T-helper 17 cell (primary cell): Measurements from ENCODE around the gene SLCO1A2. TPM values are rescaled to one million over a fixed set of nuclear protein-coding genes. Genes with fewer than 3 reads are reported as not detected.
"Not testable (repeated sequence)": the region's sequence is repeated elsewhere in the genome, so short reads cannot be mapped to it uniquely, and the experiment has no call there.

Experiments
- ATAC-seq: fragments of 150-1000 bp; cut with Tn5 transposase; 2 replicates; pipeline ENCODE4 v1.10.0; 2021; ENCODE audit warnings: mild to moderate bottlenecking, moderate library complexity
- DNase-seq, 3 donors: peaks; one replicate each; pipeline versions ENCODE4 v3.0.0 to v3.0.0-alpha.2; 2020 to 2021
- H3K9me3 ChIP-seq: one replicate; pipeline ENCODE4 v1.7.0; 2013; ENCODE audit warnings: low read length, mild to moderate bottlenecking; ENCODE audit not compliant: control insufficient read depth, poor library complexity, severe bottlenecking
- H3K27ac Mint-ChIP-seq: one replicate; pipeline ENCODE4 v1.8.0; 2022; ENCODE audit warnings: mild to moderate bottlenecking, moderate library complexity, mixed read lengths
- H3K27me3 Mint-ChIP-seq: one replicate; pipeline ENCODE4 v1.8.0; 2022; ENCODE audit warnings: mixed read lengths
- H3K36me3 Mint-ChIP-seq: one replicate; pipeline ENCODE4 v1.8.0; 2022; ENCODE audit warnings: low read depth, mixed read lengths
- H3K4me1 Mint-ChIP-seq: one replicate; pipeline ENCODE4 v1.8.0; 2022; ENCODE audit warnings: mild to moderate bottlenecking, mixed read lengths
- H3K4me3 Mint-ChIP-seq: one replicate; pipeline ENCODE4 v1.8.0; 2022; ENCODE audit warnings: mild to moderate bottlenecking, moderate library complexity, mixed read lengths
- total RNA-seq, 4 donors: library from RNA in 2 of 4; stranded (reverse) in 2 of 4; gene quantifications; one replicate each; pipeline ENCODE4 v1.2.3 and lab custom pipeline; 2022 to 2026

The SLCO1A2 gene, protein sequence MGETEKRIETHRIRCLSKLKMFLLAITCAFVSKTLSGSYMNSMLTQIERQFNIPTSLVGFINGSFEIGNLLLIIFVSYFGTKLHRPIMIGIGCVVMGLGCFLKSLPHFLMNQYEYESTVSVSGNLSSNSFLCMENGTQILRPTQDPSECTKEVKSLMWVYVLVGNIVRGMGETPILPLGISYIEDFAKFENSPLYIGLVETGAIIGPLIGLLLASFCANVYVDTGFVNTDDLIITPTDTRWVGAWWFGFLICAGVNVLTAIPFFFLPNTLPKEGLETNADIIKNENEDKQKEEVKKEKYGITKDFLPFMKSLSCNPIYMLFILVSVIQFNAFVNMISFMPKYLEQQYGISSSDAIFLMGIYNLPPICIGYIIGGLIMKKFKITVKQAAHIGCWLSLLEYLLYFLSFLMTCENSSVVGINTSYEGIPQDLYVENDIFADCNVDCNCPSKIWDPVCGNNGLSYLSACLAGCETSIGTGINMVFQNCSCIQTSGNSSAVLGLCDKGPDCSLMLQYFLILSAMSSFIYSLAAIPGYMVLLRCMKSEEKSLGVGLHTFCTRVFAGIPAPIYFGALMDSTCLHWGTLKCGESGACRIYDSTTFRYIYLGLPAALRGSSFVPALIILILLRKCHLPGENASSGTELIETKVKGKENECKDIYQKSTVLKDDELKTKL
- total RNA-seq (not detected), total RNA-seq (lab: John Stamatoyannopoulos, UW) (0 to 0.08 reads per million in 2 donors)

DNA sequence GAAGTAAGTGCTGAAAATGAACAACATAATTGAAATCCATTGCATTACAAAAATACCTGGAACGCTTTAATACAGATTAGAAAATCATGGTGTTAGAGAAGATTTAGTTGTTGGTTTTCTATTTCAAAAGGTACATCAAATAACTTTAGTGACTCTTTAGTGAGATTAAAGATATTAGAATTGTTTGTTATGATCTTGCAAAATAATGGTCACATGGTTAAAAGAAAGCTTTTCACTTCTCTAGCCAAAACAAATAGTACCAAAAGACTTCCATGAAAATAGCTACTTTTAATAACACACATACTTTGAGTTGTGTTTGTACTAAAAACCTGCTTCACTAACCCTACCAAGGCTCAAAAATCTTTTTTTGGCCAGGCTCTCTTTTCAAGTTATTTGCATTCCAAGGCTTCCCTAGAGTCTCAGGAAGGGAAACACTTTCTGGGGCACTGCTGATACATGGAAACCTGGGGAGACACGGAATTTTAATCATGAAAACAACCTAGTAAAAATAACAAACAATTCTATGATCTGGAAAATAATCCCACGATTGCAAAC lies at the start of gene SLCO1A2:
SLCO1A2 (minus strand) TSS at position 147 of the 555 bp plus-strand sequence. CDS start 270 bp downstream, outside the sequence.
- H3K4me1 Mint-ChIP-seq = no peaks in the 10 kb centered on the region
- H3K27me3 Mint-ChIP-seq = peaks cover 16% of the 10 kb centered on the region
- no peak within 1 kb of the TSS for H3K27ac Mint-ChIP-seq
- H3K4me3 Mint-ChIP-seq = no peak within 1 kb of the TSS
- no peaks in the 10 kb centered on the region for H3K9me3 ChIP-seq
- no peaks in the 10 kb centered on the region for H3K36me3 Mint-ChIP-seq
- ATAC-seq = no peak
- DNase-seq = no peak

DNA sequence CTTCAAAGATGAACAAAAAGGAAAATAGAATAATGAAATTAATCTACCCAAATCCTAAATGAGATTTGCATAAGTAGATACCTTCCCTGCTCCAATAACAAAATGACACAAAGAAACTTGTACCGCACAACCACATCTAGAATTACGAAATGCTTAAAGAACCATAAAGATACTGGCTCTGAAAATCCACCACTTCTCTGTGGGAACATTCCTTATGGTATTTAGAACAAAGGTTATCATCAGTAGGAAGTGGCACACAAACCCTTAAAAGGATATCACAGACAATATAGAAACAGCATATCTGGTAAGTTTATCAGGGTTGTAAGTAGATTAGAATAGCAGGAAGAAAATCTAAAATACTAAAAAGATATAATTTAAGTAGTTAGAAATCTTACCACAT lies 49.5 kb upstream of the SLCO1A2 start:
- H3K4me1 Mint-ChIP-seq = peaks cover 2% of the 10 kb centered on the region
- no peak for ATAC-seq
- H3K4me3 Mint-ChIP-seq = no peak overlapping the region

DNA sequence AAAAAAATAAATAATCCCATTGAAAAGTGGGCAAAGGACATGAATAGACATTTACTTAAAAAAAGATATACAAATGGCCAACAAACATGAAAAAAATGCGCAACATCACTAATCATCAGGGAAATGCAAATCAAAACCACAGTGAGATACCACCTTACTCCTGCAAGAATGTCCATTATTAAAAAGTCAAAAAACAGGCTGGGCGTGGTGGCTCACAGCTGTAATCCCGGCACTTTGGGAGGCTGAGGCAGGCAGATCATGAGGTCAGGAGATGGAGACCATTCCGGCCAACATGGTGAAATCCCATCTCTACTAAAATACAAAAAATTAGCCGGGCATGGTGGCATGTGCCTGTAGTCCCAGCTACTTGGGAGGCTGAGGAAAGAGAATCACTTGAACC lies 46.6 kb upstream of the SLCO1A2 start:
- not testable (repeated sequence) for H3K27ac Mint-ChIP-seq, H3K4me3 Mint-ChIP-seq, DNase-seq, H3K9me3 ChIP-seq, ATAC-seq, H3K27me3 Mint-ChIP-seq, H3K36me3 Mint-ChIP-seq, H3K4me1 Mint-ChIP-seq

More for the DNA sequence above, 49.5 kb upstream of the SLCO1A2 start:
- Mint-ChIP-seq H3K36me3 (no peaks in the 10 kb centered on the region), H3K27me3 (peaks cover 7% of the 10 kb centered on the region), H3K27ac (no peak overlapping the region)
- no peaks in the 10 kb centered on the region for H3K9me3 ChIP-seq
- no peak for DNase-seq

DNA sequence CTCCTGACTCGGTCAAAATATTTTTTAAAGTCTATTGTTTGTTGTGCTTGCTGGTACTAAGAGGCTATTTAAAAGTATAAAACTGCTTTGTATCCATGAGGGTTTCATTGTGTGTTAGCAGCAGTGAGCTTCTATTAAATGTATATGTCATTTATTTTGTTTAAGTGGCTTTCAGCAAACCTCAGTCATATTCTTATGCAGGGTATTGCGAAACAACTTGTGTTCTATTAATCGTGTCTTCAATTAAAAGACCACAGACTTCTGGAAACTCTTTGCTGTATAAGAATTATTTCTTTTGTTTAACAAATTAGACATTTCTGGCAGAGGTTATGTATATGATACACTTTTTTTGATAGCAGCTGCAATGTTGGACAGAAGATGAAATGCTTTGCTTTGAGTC lies 44.5 kb upstream of the SLCO1A2 start:
- Mint-ChIP-seq H3K4me3 (no peak overlapping the region), H3K27me3 (peaks cover 7% of the 10 kb centered on the region), H3K36me3 (no peaks in the 10 kb centered on the region), H3K27ac (no peak overlapping the region), H3K4me1 (peaks cover under 1% of the 10 kb centered on the region)
- no peaks in the 10 kb centered on the region for H3K9me3 ChIP-seq
- DNase-seq (no peak), ATAC-seq (no peak)

DNA sequence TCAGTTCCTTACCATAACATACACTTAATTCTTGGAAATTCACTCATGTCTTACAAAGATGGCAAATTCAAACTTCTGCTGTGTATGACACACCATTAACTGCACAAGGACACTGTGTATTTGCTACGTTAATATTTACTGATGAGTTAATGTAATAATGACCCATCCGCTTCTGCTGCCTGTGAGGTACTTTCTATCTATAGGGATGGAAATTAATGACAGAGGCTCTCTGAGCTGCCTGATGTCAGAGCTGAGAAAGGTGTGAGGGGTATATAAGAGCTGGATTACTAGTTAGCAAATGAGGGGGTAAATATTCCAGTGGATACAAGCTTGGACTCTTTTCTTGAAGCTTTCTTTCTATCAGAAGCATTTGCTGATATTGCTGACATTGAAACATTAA lies 37.9 kb upstream of the SLCO1A2 start, which contains the start of gene IAPP:
IAPP (plus strand) TSS at position 301 of the 400 bp plus-strand sequence. CDS start 450 bp downstream, outside the sequence.
- DNase-seq (no peak), ATAC-seq (no peak)
- H3K27me3 Mint-ChIP-seq = peaks cover 4% of the 10 kb centered on the region
- no peak within 1 kb of the TSS for H3K27ac Mint-ChIP-seq
- no peak within 1 kb of the TSS for H3K4me3 Mint-ChIP-seq
- H3K9me3 ChIP-seq = no peaks in the 10 kb centered on the region
- H3K36me3 Mint-ChIP-seq = no peaks in the 10 kb centered on the region
- H3K4me1 Mint-ChIP-seq = peaks cover 10% of the 10 kb centered on the region

DNA sequence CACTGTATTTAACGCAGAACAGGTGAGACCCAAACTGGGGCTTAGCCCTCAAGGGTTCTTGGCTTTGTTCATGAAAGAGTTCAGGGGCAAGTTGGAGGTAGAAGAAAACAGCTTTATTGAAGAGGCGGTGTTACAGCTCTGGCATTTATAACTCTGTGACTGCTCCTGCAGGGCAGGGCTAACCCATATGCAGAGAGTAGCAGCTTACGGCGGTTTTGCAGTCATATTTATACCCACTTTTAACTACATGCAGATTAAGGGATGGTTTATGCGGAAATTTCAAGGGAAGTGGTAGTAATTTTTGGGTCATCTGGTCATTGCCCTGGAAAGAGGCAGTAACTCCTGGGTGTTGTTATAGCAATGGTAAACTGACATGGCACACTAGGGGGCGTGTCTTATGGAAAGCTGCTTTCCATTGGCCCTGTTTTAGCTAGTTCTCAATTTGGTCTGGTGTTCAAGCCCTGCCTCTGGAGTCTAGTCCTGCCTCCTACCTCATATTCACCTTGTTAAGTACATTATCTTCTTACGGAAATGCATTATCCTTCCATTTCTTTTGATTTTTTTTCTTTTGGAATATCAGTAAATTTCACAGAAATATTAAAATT lies 36.2 kb upstream of the SLCO1A2 start:
- no peak for ATAC-seq
- Mint-ChIP-seq H3K27me3 (peaks cover 4% of the 10 kb centered on the region), H3K4me3 (no peak overlapping the region)

DNA sequence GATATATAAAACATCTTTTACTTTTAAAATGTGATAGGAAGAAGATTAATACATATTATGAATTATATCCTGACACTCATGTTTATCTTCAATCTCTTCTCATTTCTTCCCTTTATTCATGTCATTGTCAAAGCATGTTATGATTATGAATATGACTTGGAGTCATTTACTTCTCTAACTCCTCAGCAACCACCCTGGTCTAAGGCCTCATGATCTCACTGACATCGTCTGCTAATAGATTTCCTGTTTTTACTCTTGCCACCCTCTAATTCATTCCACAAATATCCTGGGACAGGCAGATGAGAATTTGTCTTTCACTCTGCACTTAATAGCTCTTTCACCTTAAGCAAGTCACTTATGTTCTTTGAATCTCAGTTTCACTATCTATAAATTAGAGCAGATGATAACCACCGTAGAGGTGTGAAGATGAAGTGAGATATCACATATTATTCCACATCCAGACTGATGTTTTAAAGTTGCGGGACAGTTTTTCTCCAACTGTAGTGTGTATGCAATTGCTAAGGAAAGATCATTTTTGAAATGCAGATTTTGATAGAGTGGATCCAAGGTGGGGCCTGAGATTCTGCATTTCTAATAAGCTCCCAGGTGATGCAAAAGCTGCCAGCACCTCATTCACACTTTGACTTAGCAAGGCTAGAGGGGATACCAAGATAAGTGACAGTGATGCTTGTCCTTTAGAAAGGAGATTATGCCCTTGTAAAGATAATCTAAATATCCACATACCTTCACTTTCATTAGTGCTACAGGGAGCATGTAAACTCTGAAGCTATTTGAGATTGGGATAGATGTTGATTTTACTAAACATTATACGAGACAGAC lies 34.6 kb upstream of the SLCO1A2 start:
- no peak for DNase-seq
- no peaks in the 10 kb centered on the region for H3K36me3 Mint-ChIP-seq
- no peak overlapping the region for H3K27ac Mint-ChIP-seq
- peaks cover 4% of the 10 kb centered on the region for H3K27me3 Mint-ChIP-seq
- no peak for ATAC-seq
- H3K4me1 Mint-ChIP-seq = peaks cover 10% of the 10 kb centered on the region
- H3K4me3 Mint-ChIP-seq = no peak overlapping the region
- no peaks in the 10 kb centered on the region for H3K9me3 ChIP-seq

More for the DNA sequence above, 36.2 kb upstream of the SLCO1A2 start:
- no peak for DNase-seq
- Mint-ChIP-seq H3K27ac (no peak overlapping the region), H3K36me3 (no peaks in the 10 kb centered on the region), H3K4me1 (peaks cover 10% of the 10 kb centered on the region)
- H3K9me3 ChIP-seq = no peaks in the 10 kb centered on the region

DNA sequence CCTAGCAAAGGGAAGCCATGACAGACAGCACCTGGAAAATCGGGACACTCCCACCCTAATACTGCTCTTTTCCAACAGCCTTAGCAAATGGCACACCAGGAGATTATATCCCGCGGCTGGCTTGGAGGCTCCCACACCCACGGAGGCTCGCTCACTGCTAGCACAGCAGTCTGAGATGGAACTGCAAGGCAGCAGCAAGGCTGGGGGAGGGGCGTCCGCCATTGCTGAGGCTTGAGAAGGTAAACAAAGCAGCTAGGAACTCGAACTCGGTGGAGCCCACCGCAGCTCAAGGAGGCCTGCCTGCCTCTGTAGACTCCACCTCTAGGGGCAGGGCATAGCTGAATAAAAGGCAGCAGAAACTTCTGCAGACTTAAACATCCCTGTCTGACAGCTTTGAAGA lies 25.9 kb upstream of the SLCO1A2 start:
- not testable (repeated sequence) for H3K36me3 Mint-ChIP-seq, H3K9me3 ChIP-seq, H3K27ac Mint-ChIP-seq, H3K4me3 Mint-ChIP-seq, H3K4me1 Mint-ChIP-seq, H3K27me3 Mint-ChIP-seq, ATAC-seq, DNase-seq

DNA sequence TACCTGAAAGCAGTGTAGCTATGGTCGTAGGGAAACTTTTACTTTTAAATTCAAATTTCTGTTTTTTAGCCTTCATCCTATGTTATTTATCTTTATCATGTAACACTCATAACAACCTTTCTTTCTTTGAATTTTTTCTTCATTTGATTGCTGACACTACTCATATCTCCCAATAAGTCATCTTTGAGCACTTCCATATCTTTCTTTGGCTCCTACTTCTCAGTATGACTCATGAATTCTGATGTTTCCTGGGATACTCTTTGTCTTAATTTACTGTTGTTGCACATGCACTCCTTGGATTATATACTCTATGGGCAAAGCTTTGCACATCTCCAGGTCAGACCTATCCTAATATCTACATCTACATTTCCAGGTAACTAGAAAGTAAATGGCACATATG lies 19.9 kb upstream of the SLCO1A2 start:
- ATAC-seq (no peak), DNase-seq (no peak)
- H3K36me3 Mint-ChIP-seq = peaks cover 3% of the 10 kb centered on the region
- H3K27ac Mint-ChIP-seq = no peak overlapping the region
- H3K9me3 ChIP-seq = no peaks in the 10 kb centered on the region
- no peak overlapping the region for H3K4me3 Mint-ChIP-seq
- peaks cover 19% of the 10 kb centered on the region for H3K27me3 Mint-ChIP-seq
- H3K4me1 Mint-ChIP-seq = no peaks in the 10 kb centered on the region

DNA sequence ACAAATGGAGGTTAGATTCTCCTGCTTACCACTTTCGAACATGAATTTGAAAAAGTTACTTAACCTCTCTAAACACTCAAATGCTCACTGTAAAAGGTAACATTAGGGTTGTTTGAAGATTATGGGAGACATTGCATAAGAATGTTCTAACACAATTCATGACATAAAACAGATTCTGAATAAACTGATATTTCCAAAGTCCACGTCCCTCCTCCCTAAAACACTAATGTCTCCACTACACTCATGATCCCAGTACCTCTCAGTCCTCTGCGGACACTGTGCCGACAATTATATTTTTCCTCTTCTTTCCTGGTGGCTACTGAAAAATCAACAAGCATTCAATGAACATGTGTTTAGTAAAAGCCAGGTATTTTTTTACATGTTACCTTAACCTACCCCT lies 19.2 kb upstream of the SLCO1A2 start:
- no peak for ATAC-seq

DNA sequence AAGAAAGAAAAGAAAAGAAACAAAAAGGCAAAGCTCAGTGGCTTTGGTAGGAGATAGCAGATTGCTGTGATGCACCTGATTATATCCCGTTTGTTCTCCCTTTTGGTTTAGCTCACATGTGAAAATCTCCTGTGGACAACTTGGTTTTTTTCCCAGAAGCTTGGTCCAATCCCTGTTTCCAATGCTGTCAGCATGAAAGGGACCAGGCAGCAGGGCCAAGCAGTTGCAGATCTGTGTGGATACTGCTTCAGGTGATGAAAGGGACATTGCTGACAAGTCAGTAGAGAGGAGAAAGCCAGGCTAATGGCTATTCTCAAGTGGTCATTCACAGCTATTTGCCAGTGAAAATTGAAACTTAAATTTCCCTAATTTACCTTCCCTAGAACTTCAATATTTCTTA lies 18.8 kb upstream of the SLCO1A2 start:
- Mint-ChIP-seq H3K27ac (no peak overlapping the region), H3K4me1 (no peaks in the 10 kb centered on the region)
- no peak for ATAC-seq

More for the DNA sequence above, 19.2 kb upstream of the SLCO1A2 start:
- Mint-ChIP-seq H3K27me3 (peaks cover 19% of the 10 kb centered on the region), H3K4me3 (no peak overlapping the region), H3K27ac (no peak overlapping the region), H3K4me1 (no peaks in the 10 kb centered on the region), H3K36me3 (peaks cover 3% of the 10 kb centered on the region)
- DNase-seq = no peak
- H3K9me3 ChIP-seq = no peaks in the 10 kb centered on the region

DNA sequence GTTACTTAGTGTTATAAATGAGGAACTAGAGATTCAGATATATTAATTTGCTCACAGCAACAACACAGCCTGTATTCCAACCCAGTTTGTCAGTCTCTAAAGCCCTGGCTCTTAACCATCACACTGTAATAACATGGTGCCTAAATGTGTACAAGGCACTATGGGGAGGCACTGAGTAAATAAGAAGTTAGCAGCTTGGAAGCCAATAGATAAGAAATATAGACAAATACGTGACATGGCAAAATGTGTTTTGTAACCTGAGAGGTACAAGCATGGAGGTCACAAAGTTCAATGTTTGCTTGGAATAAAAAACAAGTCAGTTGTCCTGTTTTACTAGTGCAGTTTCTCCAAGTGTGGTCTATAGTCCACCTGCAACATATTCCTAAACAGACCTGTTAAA lies 16.3 kb upstream of the SLCO1A2 start:
- peaks cover 3% of the 10 kb centered on the region for H3K36me3 Mint-ChIP-seq
- peaks cover 19% of the 10 kb centered on the region for H3K27me3 Mint-ChIP-seq
- no peak for ATAC-seq
- no peaks in the 10 kb centered on the region for H3K9me3 ChIP-seq
- no peak for DNase-seq
- no peak overlapping the region for H3K27ac Mint-ChIP-seq
- H3K4me1 Mint-ChIP-seq = no peaks in the 10 kb centered on the region
- no peak overlapping the region for H3K4me3 Mint-ChIP-seq

More for the DNA sequence above, 18.8 kb upstream of the SLCO1A2 start:
- no peak for DNase-seq
- Mint-ChIP-seq H3K27me3 (peaks cover 19% of the 10 kb centered on the region), H3K36me3 (peaks cover 3% of the 10 kb centered on the region), H3K4me3 (no peak overlapping the region)
- H3K9me3 ChIP-seq = no peaks in the 10 kb centered on the region
